H9 (cell line): ENCODE results near the gene CSF2. TPM values are rescaled to one million over a fixed set of nuclear protein-coding genes. Genes with fewer than 3 reads are reported as not detected.

Experiments used
- DNase-seq: peaks from one replicate; pipeline ENCODE4 v3.0.0-alpha.2; 2017
- H2AFZ ChIP-seq: one replicate; pipeline ENCODE4 v1.6.1; 2013; ENCODE audit warnings: mild to moderate bottlenecking, low read length, control low read depth, moderate library complexity
- H2AK5ac ChIP-seq: 2 replicates; pipeline ENCODE4 v1.6.1; 2013; ENCODE audit warnings: low read length, control low read depth, mixed read lengths; ENCODE audit not compliant: insufficient read length
- H2BK120ac ChIP-seq: one replicate; pipeline ENCODE4 v1.6.1; 2013; ENCODE audit warnings: low read depth, mild to moderate bottlenecking, low read length, control low read depth, inconsistent platforms; ENCODE audit not compliant: poor library complexity, severe bottlenecking
- H2BK12ac ChIP-seq: 2 replicates; pipeline ENCODE4 v1.6.1; 2013; ENCODE audit warnings: low read length, control low read depth, mixed read lengths, low read depth; ENCODE audit not compliant: insufficient read length
- H2BK15ac ChIP-seq: 2 replicates; pipeline ENCODE4 v1.6.1; 2013; ENCODE audit warnings: low read depth, low read length, control low read depth
- H2BK20ac ChIP-seq: one replicate; pipeline ENCODE4 v1.6.1; 2013; ENCODE audit warnings: low read depth, mild to moderate bottlenecking, low read length, control low read depth, inconsistent platforms; ENCODE audit not compliant: poor library complexity, severe bottlenecking
- H2BK5ac ChIP-seq: 2 replicates; pipeline ENCODE4 v1.6.1; 2013; ENCODE audit warnings: low read length, control low read depth, mixed read lengths; ENCODE audit not compliant: insufficient read length
- H3K14ac ChIP-seq: 2 replicates; pipeline ENCODE4 v1.6.1; 2013; ENCODE audit warnings: low read length, control low read depth; ENCODE audit not compliant: insufficient read depth
- H3K18ac ChIP-seq: 2 replicates; pipeline ENCODE4 v1.6.1; 2013; ENCODE audit warnings: low read depth, mild to moderate bottlenecking, mixed read lengths, low read length, control low read depth; ENCODE audit not compliant: insufficient read length
- H3K23ac ChIP-seq: 2 replicates; pipeline ENCODE4 v1.6.1; 2013; ENCODE audit warnings: low read length, control low read depth, mixed read lengths, low read depth; ENCODE audit not compliant: insufficient read length
- H3K23me2 ChIP-seq: 2 replicates; pipeline ENCODE4 v1.6.1; 2013; ENCODE audit warnings: low read depth, mild to moderate bottlenecking, mixed read lengths, low read length, control low read depth; ENCODE audit not compliant: insufficient read length, poor library complexity, severe bottlenecking
- H3K27ac ChIP-seq: 2 replicates; pipeline ENCODE4 v1.5.1; 2013; ENCODE audit warnings: low read length, control low read depth, mixed read lengths, low read depth; ENCODE audit not compliant: insufficient read length
- H3K27me3 ChIP-seq: 2 replicates; pipeline ENCODE4 v1.6.1; 2013; ENCODE audit warnings: low read length, control low read depth, inconsistent platforms; ENCODE audit not compliant: insufficient read depth
- H3K4ac ChIP-seq: 2 replicates; pipeline ENCODE4 v1.6.1; 2013; ENCODE audit warnings: low read depth, mild to moderate bottlenecking, control low read depth, inconsistent platforms, low read length, moderate library complexity
- H3K4me1 ChIP-seq: 2 replicates; pipeline ENCODE4 v1.6.1; 2013; ENCODE audit warnings: low read length, control low read depth, inconsistent platforms; ENCODE audit not compliant: insufficient read depth
- H3K4me2 ChIP-seq: 2 replicates; pipeline ENCODE4 v1.6.1; 2013; ENCODE audit warnings: low read length, control low read depth, mixed read lengths; ENCODE audit not compliant: insufficient read length, insufficient read depth
- H3K56ac ChIP-seq: 2 replicates; pipeline ENCODE4 v1.6.1; 2013; ENCODE audit warnings: low read depth, mild to moderate bottlenecking, mixed read lengths, low read length, control low read depth; ENCODE audit not compliant: insufficient read length
- H3K79me1 ChIP-seq: 2 replicates; pipeline ENCODE4 v1.6.1; 2013; ENCODE audit warnings: low read depth, mild to moderate bottlenecking, moderate library complexity, low read length, control low read depth, inconsistent platforms; ENCODE audit not compliant: insufficient read depth, poor library complexity, severe bottlenecking
- H3K79me2 ChIP-seq: 2 replicates; pipeline ENCODE4 v1.6.1; 2013; ENCODE audit warnings: low read length, control low read depth, inconsistent platforms; ENCODE audit not compliant: insufficient read depth
- H3K9ac ChIP-seq: 2 replicates; pipeline ENCODE4 v1.6.1; 2013; ENCODE audit warnings: low read length, control low read depth, mixed read lengths; ENCODE audit not compliant: insufficient read length; ENCODE audit errors: extremely low read depth
- H3K9me3 ChIP-seq: one replicate; pipeline ENCODE4 v1.6.1; 2013; ENCODE audit warnings: low read depth, low read length, inconsistent platforms; ENCODE audit not compliant: control insufficient read depth
- H3T11ph ChIP-seq: one replicate; pipeline ENCODE4 v1.6.1; 2013; ENCODE audit warnings: mild to moderate bottlenecking, low read length, control low read depth, inconsistent platforms
- H4K20me1 ChIP-seq: one replicate; pipeline ENCODE4 v1.6.1; 2013; ENCODE audit not compliant: control insufficient read depth, insufficient read length, insufficient read depth
- H4K5ac ChIP-seq: 2 replicates; pipeline ENCODE4 v1.6.1; 2013; ENCODE audit warnings: low read depth, mild to moderate bottlenecking, mixed read lengths, low read length, control low read depth; ENCODE audit not compliant: insufficient read length
- H4K8ac ChIP-seq: replicated peaks from 2 replicates; pipeline ENCODE4 v1.6.1; 2013; ENCODE audit warnings: low read length, control low read depth, mixed read lengths, low read depth; ENCODE audit not compliant: insufficient read length
- H4K91ac ChIP-seq: 2 replicates; pipeline ENCODE4 v1.6.1; 2013; ENCODE audit warnings: low read depth, mild to moderate bottlenecking, moderate library complexity, mixed read lengths, low read length, control low read depth; ENCODE audit not compliant: insufficient read length
- H3K27ac Mint-ChIP-seq, 3 experiments: 2 replicates in 2 of 3; 3 replicates in 1 of 3; pipeline ENCODE4 v1.8.0; 2020 to 2021; ENCODE audit warnings: mixed read lengths in 3 of 3, mild to moderate bottlenecking in 1 of 3, moderate library complexity in 1 of 3
- H3K27me3 Mint-ChIP-seq: 2 replicates; pipeline ENCODE4 v1.8.0; 2021; ENCODE audit warnings: low read depth, mild to moderate bottlenecking, moderate library complexity, mixed read lengths
- H3K36me3 Mint-ChIP-seq, 3 experiments: 2 replicates in 2 of 3; 3 replicates in 1 of 3; pipeline ENCODE4 v1.8.0; 2020 to 2021; ENCODE audit warnings: low read depth in 3 of 3, mixed read lengths in 3 of 3; ENCODE audit not compliant: insufficient read depth in 1 of 3
- H3K4me1 Mint-ChIP-seq, 2 experiments: 2 replicates each; pipeline ENCODE4 v1.8.0; 2020; ENCODE audit warnings: mixed read lengths in 2 of 2
- H3K4me3 Mint-ChIP-seq, 2 experiments: 2 replicates in 1 of 2; 3 replicates in 1 of 2; pipeline ENCODE4 v1.8.0; 2020 to 2021; ENCODE audit warnings: mild to moderate bottlenecking in 2 of 2, mixed read lengths in 2 of 2, moderate library complexity in 1 of 2
- H3K9me3 Mint-ChIP-seq, 2 experiments: 2 replicates in 1 of 2; 3 replicates in 1 of 2; pipeline ENCODE4 v1.8.0; 2020; ENCODE audit warnings: mild to moderate bottlenecking in 2 of 2, mixed read lengths in 2 of 2, moderate library complexity in 1 of 2
- CTCF ChIP-seq: fragments of 200-600 bp; sonication (generic); conservative IDR thresholded peaks from 3 replicates; pipeline ENCODE4 v1.8.0; 2021; ENCODE audit warnings: antibody characterized with exemption, mild to moderate bottlenecking
- WGBS: extraction: QIAGEN DNeasy Blood & Tissue Kit; methylation state at CpG from one replicate; pipeline ENCODE4 v1.1.7; 2013; ENCODE audit warnings: missing lambda C conversion rate, low lambda C conversion rate, mixed read lengths; ENCODE audit not compliant: insufficient read length; ENCODE audit errors: extremely low coverage; 5-methylcytosine and 5-hydroxymethylcytosine counted together
- total RNA-seq: library from RNA; stranded (reverse); gene quantifications from 2 replicates; pipeline ENCODE4 v1.2.1, GENCODE V29; 2021

CSF2 gene
- total RNA-seq, 1 experiment from 2014 or later = not detected

GRCh38 chr5:132049093-132049492 is 24.5 kb upstream of the CSF2 start:
- Histone ChIP-seq H2BK12ac (no peak overlapping the region), H3K14ac (no peak overlapping the region), H2BK20ac (no peak overlapping the region), H3K23ac (no peak overlapping the region), H4K20me1 (no peaks in the 10 kb centered on the region), H3K9ac (no peak overlapping the region), H3K4ac (no peak overlapping the region), H4K5ac (no peak overlapping the region), H3K4me1 (no peaks in the 10 kb centered on the region; the same call in 1 of the 2 replicates), H2BK15ac (no peak overlapping the region), H4K91ac (no peak overlapping the region), H3K27me3 (no peaks in the 10 kb centered on the region), H3K23me2 (no peaks in the 10 kb centered on the region), H2BK120ac (no peak overlapping the region), H3K27ac (no peak overlapping the region), H3T11ph (no peak overlapping the region), H2AK5ac (no peak overlapping the region), H3K18ac (no peak overlapping the region), H2BK5ac (no peak overlapping the region), H3K56ac (no peak overlapping the region), H2AFZ (no peak overlapping the region), H3K4me2 (no peak overlapping the region), H3K9me3 (no peaks in the 10 kb centered on the region), H3K79me2 (no peaks in the 10 kb centered on the region), H3K79me1 (no peaks in the 10 kb centered on the region), H4K8ac (no peak overlapping the region)
- peak; percentile 13 for DNase-seq
- peaks cover 4% of the 10 kb centered on the region; the same call in 1 of the 2 replicates for H3K27me3 Mint-ChIP-seq
- peaks cover 13 to 16% of the 10 kb centered on the region in 2 experiments for H3K4me1 Mint-ChIP-seq
- no peaks in the 10 kb centered on the region for H3K9me3 Mint-ChIP-seq
- H3K36me3 Mint-ChIP-seq = no peaks in the 10 kb centered on the region
- TF ChIP-seq CTCF = no peak
- H3K4me3 Mint-ChIP-seq = no peak overlapping the region
- no peak overlapping the region for H3K27ac Mint-ChIP-seq
- WGBS = no CpG with 5 or more reads among the region's 4 CpGs
